NCI-H510A treated with DMSO at 0.1 percent for 48 hours (cell line): ENCODE data around the gene LPP.

ENCODE experiments used
- DNase-seq: peaks from one replicate; lab custom pipeline; 2025; lab: John Stamatoyannopoulos, UW

The LPP gene

DNA sequence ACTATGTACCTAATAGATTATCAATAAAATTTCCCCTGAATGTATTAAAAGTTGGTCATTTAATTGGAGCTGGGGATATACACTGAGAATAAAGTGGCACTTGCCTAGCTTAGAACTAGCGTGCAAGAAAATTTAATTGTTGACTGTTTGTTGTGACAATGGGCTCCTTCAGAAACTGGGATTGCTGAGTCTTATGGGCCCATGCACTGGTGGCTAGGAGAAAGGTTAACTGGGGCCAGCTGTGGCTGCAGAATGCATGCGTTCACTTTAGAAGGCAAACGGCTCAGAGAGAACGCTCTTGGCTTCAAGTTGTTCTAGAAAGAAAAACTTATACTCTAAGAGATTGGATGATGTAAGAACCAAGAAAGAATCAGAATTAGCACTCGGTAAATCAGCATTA lies 18.7 kb upstream of the LPP start:
- DNase-seq: no peak

DNA sequence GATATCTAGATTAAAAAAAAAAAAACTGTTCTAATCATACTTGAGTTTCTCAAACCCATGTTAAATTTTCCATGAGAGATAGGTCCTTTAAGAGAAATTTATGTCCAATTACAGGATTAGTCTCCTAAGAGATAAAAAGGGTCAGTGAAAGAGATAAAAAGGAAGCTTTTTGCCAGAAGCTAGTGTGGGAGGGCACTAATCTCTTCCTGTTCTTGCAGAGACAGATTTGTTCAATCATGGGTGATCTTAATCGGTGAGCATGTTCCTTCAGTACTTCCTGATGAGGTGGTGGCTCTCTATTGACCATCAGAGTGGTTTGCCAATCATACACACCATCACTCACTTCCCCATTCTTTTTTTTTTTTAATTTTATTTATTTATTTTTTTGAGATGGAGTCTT lies 16.9 kb upstream of the LPP start:
- no peak for DNase-seq

DNA sequence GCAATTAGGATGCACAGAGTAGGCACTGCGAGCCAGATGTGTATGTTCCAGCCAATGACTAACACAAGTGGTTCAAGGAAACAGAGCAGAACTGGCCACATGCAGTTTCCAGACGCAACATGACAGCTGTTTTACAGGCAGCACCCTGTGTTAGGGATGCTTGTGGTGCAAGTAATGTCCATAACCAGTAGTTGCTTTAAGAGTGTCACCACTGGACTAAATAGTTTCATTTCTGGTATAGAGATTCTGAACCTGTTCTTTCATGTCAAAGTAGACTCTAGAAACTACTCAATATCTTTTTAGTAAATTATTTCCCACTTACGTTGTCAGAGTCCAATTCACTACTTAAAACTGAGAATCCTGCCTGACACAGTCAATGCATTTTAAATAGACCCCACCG lies 14.5 kb upstream of the LPP start:
- DNase-seq: no peak

DNA sequence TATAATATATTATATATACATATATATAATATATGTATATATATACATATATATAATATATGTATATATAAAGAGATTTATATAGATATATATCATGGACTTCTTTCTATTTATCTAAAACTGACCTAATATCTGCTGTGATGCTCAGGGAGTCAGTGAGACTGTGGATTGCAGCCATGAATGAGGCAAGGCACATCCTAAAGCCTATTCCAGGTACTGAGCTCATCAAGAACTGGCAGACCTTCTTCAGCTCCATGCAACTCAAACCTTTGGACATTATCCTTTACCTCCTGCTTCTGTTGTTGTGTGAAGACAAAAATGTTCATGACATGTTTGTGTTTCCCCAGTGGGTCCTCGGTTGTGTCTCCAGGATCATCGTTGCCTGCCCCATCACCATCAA lies 7.7 kb upstream of the LPP start:
- no peak for DNase-seq

DNA sequence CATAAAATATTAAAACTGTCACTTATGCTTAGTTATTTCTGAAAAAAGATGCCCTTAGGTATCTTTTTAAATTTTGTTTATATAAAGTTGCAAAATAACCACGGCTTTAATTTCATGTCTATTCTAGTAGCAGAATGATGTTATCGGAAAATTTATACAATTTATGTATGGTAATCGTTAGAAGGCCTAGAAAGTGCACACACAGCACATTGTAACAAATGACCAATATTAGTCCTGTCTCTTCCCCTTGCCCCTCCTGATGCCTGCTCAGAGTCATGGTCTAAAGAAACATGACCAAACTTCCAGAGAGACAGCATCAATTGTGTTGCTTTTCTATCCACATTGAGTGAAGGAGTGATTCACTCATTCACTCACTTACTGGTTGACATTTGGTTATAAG lies 6.2 kb upstream of the LPP start:
- no peak for DNase-seq

DNA sequence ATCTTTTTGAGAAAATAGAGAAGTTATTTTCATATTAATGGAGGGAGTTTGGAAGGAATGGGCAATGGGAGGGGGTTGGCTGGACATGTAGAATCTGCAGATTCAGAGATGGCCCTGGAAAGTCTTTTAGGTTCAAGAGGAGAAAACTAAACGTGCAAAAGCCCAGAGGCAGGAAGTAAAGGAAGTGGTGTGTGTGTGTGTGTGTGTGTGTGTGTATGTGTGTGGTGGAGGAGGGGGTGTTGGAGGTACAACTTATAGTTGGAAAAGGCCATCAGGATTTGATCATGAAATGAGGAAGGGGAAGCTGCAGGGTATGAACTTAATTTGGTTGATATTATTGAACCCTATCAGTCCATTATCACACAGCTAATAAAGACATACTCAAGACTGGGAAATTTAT lies 5.6 kb upstream of the LPP start:
- DNase-seq: no peak

DNA sequence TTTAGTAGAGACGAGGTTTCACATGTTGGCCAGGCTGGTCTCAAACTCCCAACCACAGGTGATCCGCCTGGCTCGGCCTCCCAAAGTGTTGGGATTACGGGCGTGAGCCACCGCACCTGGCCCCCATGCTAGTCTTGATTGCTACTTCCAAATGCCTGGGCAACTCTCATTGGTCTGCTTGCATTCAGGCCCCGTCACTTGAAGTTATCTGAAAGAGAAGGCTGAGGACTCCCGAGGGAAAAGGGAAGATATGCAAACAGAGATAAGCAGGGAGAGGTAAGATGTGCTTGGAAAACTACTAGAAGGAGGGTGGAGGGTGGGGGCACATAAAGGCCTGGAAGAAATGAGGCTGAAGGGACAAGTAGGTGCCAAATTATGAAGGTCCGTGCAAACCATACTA lies 4.4 kb upstream of the LPP start:
- DNase-seq: no peak

DNA sequence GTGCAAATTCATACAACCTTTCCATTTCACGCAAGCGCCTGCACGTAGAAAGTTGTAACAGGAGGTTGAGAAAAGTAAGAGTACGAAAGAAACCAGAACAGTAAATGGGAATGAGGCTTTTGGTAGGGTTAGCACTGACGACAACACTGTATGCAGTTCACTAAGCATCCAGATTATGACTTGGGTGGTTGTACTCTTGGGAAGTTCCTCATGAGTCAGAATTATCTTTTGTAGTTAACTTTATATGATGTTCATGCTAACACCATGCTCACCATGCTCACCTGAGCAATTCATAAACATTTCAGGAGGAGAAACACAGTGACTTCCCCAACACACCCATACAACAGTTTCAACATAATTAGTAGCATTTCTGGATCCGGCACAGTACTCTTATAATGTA lies 3.0 kb upstream of the LPP start:
- no peak for DNase-seq

DNA sequence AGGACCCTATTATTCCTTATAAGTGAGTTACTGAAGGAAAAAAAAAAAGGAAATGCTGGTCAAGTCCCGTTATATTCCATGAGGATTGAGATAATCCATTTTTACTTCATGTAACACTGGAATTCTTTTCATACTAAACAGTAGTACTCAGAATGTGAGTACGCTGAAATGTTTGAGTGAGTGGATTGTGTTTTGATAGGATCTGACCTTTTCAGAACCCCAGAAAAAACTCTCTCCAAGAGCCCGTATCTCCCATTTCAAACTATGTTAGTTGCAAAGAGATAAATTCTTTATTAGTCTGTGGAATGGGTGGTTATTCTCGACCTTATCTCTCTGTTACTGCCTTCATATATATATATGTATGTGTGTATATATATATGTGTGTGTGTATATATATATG lies 2.5 kb upstream of the LPP start:
- no peak for DNase-seq

DNA sequence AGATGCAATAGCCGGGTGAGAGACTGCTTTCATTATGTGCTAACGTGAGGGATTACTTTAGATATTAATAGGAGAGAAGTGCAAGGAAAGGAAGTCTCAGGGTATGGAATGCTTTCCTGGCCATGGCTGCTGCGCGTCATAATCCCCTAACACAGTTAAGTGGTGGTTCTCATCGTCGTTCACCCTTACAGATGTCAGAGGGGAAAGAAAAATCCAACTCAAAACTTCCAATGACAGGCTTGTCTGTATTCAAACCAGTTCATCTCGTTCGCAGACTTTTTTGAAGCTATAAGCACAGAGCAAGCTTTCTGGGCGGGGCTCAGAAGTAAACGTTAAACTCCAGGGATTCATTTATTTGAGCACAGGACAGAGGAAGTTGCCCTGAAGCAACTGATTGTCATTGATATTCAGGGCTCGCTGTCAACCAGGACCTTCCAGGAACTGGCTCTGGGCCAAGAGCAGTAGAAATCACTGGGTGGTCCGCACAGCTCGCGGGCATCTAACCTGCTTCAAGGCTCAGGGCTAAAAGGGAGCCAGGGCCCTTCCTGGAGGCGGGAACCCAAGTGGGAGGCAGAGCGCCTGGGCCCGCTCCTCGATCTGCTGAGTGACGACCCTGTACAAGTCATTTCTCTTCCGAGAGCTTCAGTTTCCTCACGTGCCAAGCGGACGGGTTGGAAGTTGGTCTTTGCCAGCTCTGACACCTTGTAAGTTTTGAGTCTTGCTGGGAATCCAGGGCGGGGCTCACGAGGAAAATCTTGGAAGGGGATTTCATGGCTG lies 1.1 kb upstream of the LPP start:
- peak; percentile 51 for DNase-seq

DNA sequence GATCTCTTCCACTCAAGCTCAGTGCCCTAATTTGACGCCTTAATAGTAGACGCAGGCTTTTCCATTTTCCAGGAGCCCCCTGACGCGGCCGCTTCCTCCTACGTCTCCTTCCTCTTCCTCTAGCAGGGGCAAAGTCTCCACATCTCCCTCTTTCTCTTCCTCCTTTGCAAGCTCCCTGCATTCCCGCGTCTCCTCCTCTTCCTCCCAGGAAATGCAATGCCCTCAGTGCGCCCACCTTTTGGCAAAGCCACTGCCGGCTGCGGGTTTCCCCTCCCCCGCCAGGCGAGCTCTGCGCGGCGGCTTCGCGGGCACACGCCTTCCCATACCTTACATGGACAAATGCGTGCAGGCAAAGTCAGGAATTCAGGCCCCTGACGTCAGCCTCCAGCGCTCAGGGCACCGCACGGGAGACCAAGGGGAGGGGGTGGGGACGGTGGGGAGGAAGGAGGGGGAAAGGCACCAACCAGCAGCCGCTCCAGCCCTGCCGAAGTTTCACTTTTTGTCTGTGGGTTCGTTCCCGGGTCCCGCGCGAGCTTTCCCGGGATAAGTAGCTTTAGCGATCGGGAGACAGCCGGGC lies 432 bp upstream of the LPP start:
- peak; percentile 68 for DNase-seq

DNA sequence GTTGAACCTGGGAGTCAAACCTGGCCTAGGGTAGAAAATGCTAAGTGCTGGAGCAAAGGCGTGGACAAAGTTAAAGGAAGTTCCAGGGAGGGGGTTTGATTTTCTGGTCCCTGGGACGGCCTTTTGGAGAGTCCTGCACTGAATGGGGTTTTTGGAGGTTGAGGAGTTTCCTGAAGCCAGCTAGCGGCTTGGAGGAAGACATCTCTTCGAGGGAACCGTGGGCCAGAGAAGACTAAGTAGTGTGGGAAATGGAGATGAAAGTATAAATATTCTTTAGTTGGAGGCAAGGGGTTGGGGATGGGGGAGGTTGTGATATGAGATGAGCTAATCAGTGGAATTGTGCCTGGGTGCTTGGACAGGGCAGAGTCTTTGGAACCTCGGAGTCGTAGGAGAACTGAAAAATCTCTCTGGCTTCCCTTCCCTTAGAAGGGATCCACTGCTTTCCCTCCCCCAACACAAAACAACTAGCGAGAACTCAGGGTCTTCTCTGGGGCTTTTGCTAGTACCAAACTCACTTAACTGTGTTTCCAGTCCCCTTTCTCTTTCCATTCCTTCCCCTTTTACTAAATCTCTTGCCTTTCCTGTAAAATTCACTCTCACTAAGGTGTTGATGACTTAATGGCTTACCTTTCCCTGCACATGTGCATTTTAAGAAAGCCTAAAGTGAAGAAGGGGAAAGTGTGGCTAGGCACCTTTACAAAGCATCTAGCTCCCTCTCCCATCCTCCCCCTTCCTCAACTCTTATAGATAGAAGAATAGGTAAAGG lies 1.0 kb downstream of the LPP start:
- no peak for DNase-seq

DNA sequence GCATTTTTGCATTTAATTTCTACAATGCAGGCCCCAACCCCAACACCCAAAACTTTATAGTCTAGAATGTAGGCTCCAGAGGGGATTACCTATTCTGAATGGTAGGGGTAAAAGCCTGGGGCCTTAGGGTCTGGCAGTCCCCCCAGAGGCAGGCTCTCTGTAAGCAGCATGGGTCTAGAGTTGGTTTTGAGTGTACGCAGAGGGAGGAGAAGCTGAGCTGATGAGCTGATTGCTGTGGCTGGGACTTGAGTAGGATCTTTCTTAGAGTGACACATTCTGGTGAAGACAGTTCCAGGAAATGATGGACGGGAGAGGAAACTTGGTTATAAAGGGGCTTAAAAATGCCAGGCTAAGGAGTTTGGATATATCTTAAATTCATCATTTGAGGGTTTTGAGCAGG lies 2.1 kb downstream of the LPP start:
- no peak for DNase-seq

DNA sequence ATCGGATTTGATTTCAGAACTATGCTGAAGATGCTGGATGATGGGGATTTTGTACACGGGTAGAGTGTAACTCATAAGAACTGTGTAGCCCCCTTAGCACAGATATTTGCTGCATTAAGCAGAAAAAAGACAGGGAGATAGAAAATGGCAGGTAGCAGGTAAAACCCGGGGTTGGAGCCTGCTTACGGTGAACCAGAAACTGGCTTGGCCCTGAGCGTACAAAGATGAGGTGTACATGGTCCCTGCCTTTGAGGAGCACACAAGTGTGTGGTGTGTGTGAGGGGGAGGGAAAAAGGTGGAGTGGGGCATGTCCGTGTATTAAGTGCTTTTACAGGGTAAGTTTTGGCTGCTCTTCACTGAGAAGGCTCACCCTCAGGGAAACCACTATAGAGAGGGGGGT lies 3.5 kb downstream of the LPP start:
- DNase-seq: no peak

DNA sequence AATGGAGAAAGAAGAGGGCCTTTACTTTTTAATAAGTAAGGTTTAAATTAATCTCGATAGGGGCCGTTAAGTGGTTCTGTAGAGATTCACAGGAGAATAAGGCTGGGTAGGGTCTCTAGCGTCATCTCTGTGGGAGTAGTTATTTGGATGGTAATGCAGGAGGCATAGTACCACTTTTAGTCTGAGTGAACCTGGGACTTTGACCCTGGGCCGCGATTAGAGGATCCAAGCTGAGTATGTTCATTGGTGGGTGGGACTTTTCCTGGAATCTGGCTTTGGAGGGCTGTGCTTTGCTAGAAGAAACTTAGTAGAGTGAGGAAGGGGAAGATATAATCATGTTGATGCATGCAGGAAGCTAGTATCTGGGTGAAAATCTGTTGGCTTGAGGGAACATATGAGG lies 4.0 kb downstream of the LPP start:
- no peak for DNase-seq

DNA sequence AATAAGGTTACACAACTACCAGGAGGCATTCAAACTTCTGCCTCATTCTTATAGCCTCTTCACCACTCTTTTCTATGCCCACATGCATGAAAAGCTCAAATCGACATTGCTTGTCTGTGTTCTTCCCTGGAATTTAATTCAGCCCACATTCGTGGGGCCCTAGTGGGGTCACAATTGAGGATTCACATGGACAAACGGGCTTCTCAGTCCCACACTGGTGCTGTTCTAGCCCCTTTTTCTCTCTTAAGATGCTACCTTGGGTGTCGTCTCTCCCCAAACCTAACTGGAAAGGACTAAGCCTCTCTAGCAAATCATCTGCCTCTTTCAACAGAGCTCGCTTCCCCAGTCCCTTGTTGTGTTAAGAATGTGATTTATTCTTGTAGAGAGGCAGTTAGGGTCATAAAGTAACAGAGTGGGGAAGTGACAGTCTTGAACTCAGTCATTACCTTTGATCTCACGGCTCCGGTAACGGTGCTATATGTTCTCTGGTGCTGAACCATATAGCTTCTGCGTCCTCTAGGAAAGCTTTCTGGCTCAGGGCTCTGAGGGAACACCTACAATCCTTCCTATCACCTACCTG lies 4.9 kb downstream of the LPP start:
- no peak for DNase-seq

DNA sequence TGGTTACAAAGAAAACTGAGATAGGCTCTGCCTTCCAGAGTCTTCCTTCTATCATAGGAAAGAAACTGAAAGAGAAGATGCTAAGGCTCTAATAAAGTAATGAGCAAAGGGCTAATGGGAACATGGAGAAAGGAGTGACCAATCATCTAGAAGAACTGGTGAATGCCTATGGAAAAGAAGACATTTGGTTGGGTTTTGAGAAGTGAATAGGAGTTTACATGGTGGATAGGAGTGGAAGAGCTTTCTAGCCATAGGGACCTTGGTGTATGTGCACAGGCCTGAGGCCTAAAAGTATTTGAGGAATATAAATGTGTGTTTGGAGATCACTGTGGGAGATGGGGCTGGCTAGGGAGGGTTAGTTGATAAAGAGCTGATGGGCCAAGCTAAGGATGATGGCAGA lies 6.8 kb downstream of the LPP start:
- no peak for DNase-seq

DNA sequence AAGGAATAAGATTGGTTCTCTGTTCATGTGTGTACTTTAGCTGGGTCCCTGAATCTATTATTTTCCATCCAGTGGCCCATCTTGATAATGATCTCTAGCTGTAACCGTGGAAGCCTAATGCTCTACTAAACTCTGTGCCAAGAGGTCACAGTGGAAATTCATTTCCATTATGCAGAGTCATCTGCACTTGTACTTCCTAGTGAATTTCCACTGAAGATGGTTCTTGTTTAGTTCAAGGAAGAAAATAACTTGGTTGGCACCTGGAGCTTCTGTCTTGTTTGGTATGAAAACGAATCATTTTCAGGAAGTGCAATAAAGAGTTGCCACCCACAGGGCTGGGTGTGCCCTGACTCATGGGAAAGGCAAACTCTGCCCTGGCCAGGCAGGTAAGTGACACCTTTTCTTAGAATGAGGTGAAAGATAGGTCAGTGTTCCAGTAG lies 10.3 kb downstream of the LPP start:
- DNase-seq: no peak

DNA sequence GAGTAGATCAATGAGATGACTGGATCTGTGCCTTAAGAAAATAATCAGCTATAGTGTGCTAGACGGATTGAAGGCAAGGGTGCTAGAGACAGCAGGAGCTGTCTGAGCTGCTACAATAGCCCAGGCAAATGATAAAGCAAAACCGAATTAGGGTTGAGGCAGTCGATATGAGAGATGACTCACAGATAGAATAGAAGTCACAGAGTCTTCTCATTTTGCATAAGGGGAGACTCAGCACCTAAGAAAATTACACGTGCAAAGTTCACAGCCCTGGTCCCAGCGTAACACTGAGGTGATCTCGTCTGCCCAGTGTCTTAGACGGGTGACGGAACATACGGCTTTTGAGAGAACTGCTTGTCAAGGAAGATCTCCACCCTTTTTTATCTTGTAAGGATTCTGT lies 11.6 kb downstream of the LPP start:
- no peak for DNase-seq

DNA sequence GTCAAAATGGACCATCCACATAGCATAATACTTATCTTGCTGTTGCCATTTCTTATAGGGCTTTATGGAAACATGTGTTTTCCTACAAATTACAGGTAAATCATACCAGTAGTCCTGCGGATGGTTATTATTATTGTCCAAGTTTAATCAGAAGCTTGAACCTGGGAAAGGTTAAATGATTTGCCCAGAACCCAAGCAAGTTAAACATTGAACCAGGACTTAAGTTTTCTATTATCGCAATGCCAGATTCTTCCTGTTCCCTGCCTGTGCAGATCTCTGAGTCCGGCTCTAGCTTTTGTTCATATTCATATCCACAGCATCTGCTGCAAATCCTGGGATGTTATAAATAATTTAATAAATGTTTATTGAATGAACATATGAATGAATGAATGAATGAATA lies 12.5 kb downstream of the LPP start:
- no peak for DNase-seq

DNA sequence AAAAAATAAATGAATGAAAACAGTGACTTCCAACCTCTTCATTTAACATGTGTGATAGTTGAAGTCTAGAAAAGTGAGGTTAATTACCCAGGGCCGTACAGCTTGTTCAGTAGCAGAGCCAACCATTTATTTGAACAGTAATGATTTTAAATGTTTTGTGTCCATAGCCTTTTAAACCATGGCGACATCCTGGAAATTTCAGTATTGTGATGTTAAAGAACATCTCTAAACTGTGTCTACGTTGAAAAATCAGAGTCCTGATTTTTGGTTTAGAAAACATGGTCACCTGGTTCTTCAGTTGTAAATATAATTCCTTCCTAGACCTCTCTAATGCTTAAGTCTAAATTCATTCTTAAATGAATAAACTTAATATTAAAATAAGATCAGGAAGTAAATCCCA lies 14.2 kb downstream of the LPP start:
- no peak for DNase-seq

DNA sequence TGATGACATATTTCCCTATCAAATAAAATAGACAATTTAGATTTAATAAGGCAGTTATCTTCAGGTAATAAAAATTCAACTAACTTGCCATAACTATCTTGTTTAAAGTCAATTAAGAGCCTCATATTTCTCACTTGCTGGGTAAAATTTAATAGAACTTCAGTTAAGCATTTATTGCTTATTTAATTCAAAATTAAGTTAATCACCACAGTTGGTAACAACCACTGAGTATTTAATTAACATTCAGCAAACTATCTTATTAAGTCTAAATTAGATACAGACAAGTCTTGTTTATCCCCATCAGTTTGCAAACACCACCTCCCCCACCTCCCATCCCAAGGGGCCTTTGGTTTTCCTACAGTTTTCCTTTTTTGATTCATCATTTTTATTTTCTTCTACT lies 14.7 kb downstream of the LPP start:
- no peak for DNase-seq

DNA sequence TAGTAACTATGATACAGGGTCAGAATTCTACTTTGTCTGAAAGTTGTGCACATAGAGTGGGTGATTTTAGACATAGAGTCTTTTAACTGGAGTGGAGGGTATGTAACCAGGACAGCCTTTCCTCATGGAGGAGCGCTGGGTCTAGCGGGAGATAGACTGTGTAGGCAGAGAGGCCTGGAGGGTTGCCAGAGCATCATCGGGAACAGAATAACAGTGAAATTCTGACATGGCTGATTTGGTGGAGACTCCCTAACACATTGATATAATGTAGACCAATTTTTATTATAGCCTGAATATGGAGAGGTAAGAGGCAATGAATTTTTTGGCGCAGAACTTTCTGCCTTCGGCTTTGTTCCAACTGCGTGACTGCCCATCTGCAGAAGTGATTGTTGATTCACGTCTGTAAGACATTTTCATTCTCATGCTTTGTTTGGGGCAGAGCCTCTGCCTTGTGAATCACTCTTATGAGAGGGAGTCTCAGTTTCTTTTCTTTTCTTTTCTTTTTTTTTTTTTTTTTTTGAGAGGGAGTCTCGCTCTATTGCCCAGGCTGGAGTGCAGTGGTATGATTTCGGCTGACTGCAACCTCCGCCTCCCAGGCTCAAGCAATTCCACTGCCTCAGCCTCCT lies 16.0 kb downstream of the LPP start:
- no peak for DNase-seq
